Esophagus squamous epithelium (tissue), 4 donors: ENCODE results near the gene OR8S1.

ENCODE experiments used
- POLR2A ChIP-seq, 4 donors: fragments of 450-650 bp; IDR thresholded peaks; one replicate each; pipeline ENCODE4 v1.6.1; 2017; ENCODE audit warnings: antibody characterized with exemption in 4 of 4, mild to moderate bottlenecking in 4 of 4, moderate library complexity in 3 of 4
- TF ChIP-seq, protein P1 (sequence below), 6 experiments: fragments of 450-650 bp in 4 of 6; fragments of 200-600 bp in 2 of 6; sonication (generic) in 2 of 6; IDR thresholded peaks; one replicate each; pipeline ENCODE4 v1.5.1; 2016 to 2019; ENCODE audit warnings: antibody characterized with exemption in 6 of 6, mild to moderate bottlenecking in 4 of 6, moderate library complexity in 4 of 6

- TF ChIP-seq, protein P1, sequence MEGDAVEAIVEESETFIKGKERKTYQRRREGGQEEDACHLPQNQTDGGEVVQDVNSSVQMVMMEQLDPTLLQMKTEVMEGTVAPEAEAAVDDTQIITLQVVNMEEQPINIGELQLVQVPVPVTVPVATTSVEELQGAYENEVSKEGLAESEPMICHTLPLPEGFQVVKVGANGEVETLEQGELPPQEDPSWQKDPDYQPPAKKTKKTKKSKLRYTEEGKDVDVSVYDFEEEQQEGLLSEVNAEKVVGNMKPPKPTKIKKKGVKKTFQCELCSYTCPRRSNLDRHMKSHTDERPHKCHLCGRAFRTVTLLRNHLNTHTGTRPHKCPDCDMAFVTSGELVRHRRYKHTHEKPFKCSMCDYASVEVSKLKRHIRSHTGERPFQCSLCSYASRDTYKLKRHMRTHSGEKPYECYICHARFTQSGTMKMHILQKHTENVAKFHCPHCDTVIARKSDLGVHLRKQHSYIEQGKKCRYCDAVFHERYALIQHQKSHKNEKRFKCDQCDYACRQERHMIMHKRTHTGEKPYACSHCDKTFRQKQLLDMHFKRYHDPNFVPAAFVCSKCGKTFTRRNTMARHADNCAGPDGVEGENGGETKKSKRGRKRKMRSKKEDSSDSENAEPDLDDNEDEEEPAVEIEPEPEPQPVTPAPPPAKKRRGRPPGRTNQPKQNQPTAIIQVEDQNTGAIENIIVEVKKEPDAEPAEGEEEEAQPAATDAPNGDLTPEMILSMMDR (IDR thresholded peaks at IDR 0.05): no peak
- no peak for TF ChIP-seq POLR2A (IDR thresholded peaks at IDR 0.05)
These were observed 39.2 kb upstream of the OR8S1 start for GRCh38 chr12:48486261-48486660.
